Activated CD8-positive, alpha-beta T cell treated with anti-CD3 and anti-CD28 coated beads for 36 hours (primary cell): ENCODE measurements around the gene ATP2B1. TPM values are rescaled to one million over a fixed set of nuclear protein-coding genes. Genes with fewer than 3 reads are reported as not detected.
A peak's percentile ranks its signal among the peaks of the same experiment; 100 is the strongest.

ENCODE experiments used
- ATAC-seq: fragments of 200-7000 bp; cut with Tn5 transposase; one replicate; pipeline ENCODE4 v1.10.0; 2021; ENCODE audit warnings: mild to moderate bottlenecking, moderate library complexity
- CTCF ChIA-PET: fragments of 350-600 bp; sonication (Branson Sonifier 250); formaldehyde crosslinking; loops from one replicate; lab custom pipeline; 2021; ENCODE audit warnings: antibody characterized with exemption; lab: Charles Lee
- POLR2A ChIA-PET: fragments of 350-600 bp; sonication (Branson Sonifier 250); formaldehyde crosslinking; loops from one replicate; lab custom pipeline; 2021; ENCODE audit warnings: antibody characterized with exemption; lab: Charles Lee
- DNase-seq: peaks from one replicate; pipeline ENCODE4 v3.0.0-alpha.2; 2020
- H3K27ac Mint-ChIP-seq: one replicate; pipeline ENCODE4 v1.8.0; 2021; ENCODE audit warnings: mild to moderate bottlenecking, mixed read lengths
- H3K27me3 Mint-ChIP-seq: one replicate; pipeline ENCODE4 v1.8.0; 2021; ENCODE audit warnings: mixed read lengths
- H3K36me3 Mint-ChIP-seq: one replicate; pipeline ENCODE4 v1.8.0; 2021; ENCODE audit warnings: low read depth, mixed read lengths
- H3K4me1 Mint-ChIP-seq: one replicate; pipeline ENCODE4 v1.8.0; 2021; ENCODE audit warnings: low read depth, mixed read lengths
- H3K4me3 Mint-ChIP-seq: one replicate; pipeline ENCODE4 v1.8.0; 2021; ENCODE audit warnings: mild to moderate bottlenecking, moderate library complexity, mixed read lengths
- H3K9me3 Mint-ChIP-seq: one replicate; pipeline ENCODE4 v1.8.0; 2021; ENCODE audit warnings: mixed read lengths
- CTCF ChIP-seq: fragments of 200-600 bp; IDR thresholded peaks from one replicate; pipeline ENCODE4 v1.8.0; 2022; ENCODE audit warnings: antibody characterized with exemption, mild to moderate bottlenecking
- intact Hi-C: fragments of 100-400 bp; cut with micrococcal nuclease; formaldehyde crosslinking; loops from one replicate; pipeline ENCODE4 v1.10.0; 2022
- total RNA-seq, 2 experiments: library from RNA; stranded (reverse); gene quantifications; one replicate each; pipeline ENCODE4 v1.2.3, GENCODE V29; 2021

ATP2B1 gene
- total RNA-seq, 2 experiments from 2014 or later, result 20.8 to 26.2 TPM

- no peaks in the 10 kb centered on the region for H3K27me3 Mint-ChIP-seq
- H3K4me1 Mint-ChIP-seq, result peaks cover 23% of the 10 kb centered on the region
- peaks cover 20% of the 10 kb centered on the region for H3K36me3 Mint-ChIP-seq
- POLR2A ChIA-PET, result no interaction called here
- no peak overlapping the region for H3K4me3 Mint-ChIP-seq
- H3K9me3 Mint-ChIP-seq, result no peaks in the 10 kb centered on the region
- CTCF ChIA-PET, result no interaction called here
- DNase-seq (no peak), ATAC-seq (no peak)
- no peak overlapping the region for H3K27ac Mint-ChIP-seq
- intact Hi-C loops, result no loop called here
- no peak for TF ChIP-seq CTCF
Measured at GRCh38 chr12:89642959-89643358, 65.7 kb downstream of the ATP2B1 start.

- intact Hi-C loops, result no loop called here
- peaks cover 36% of the 10 kb centered on the region for H3K36me3 Mint-ChIP-seq
- no peaks in the 10 kb centered on the region for H3K27me3 Mint-ChIP-seq
- TF ChIP-seq CTCF, result no peak
- DNase-seq (no peak), ATAC-seq (no peak)
- peak overlapping the region; percentile 44 for H3K27ac Mint-ChIP-seq
- ChIA-PET CTCF (interaction anchor here (0.7 kb wide), 1 partner anchor 8 kb away, joined by 3 read pairs; no protein-coding TSS in a partner anchor), POLR2A (interaction anchor here (0.8 kb wide), 1 partner anchor 13 kb away, joined by 3 read pairs; no protein-coding TSS in a partner anchor)
- H3K9me3 Mint-ChIP-seq, result no peaks in the 10 kb centered on the region
- H3K4me3 Mint-ChIP-seq, result no peak overlapping the region
- H3K4me1 Mint-ChIP-seq, result peaks cover 12% of the 10 kb centered on the region
Measured at GRCh38 chr12:89636776-89637160, 71.9 kb downstream of the ATP2B1 start.

GRCh38 chr12:89636052-89636775 is 72.4 kb downstream of the ATP2B1 start:
- H3K4me1 Mint-ChIP-seq, result peaks cover 12% of the 10 kb centered on the region

GRCh38 chr12:89634508-89634907 is 74.1 kb downstream of the ATP2B1 start:
- Mint-ChIP-seq H3K27me3 (no peaks in the 10 kb centered on the region), H3K36me3 (peaks cover 43% of the 10 kb centered on the region), H3K9me3 (no peaks in the 10 kb centered on the region), H3K4me3 (no peak overlapping the region), H3K4me1 (peaks cover 12% of the 10 kb centered on the region), H3K27ac (no peak overlapping the region)
- TF ChIP-seq CTCF, result no peak
- no peak for ATAC-seq
- no peak for DNase-seq
- intact Hi-C loops, result no loop called here
- ChIA-PET POLR2A (no interaction called here), CTCF (interaction anchor here (1.0 to 2.9 kb wide), 2 partner anchors 10 to 91 kb away, joined by 3 to 6 read pairs; no protein-coding TSS in a partner anchor)

More at GRCh38 chr12:89636052-89636775, 72.4 kb downstream of the ATP2B1 start:
- ATAC-seq (no peak), DNase-seq (no peak)
- ChIA-PET POLR2A (no interaction called here), CTCF (no interaction called here)
- TF ChIP-seq CTCF, result no peak
- Mint-ChIP-seq H3K9me3 (no peaks in the 10 kb centered on the region), H3K36me3 (peaks cover 37% of the 10 kb centered on the region), H3K27me3 (no peaks in the 10 kb centered on the region), H3K4me3 (no peak overlapping the region), H3K27ac (peak overlapping the region; percentile 44)
- intact Hi-C loops, result no loop called here

- intact Hi-C loops, result no loop called here
- POLR2A ChIA-PET, result no interaction called here
- Mint-ChIP-seq H3K4me1 (peaks cover 10% of the 10 kb centered on the region), H3K36me3 (peaks cover 57% of the 10 kb centered on the region), H3K4me3 (no peak overlapping the region), H3K27me3 (no peaks in the 10 kb centered on the region), H3K27ac (no peak overlapping the region), H3K9me3 (no peaks in the 10 kb centered on the region)
- DNase-seq (no peak), ATAC-seq (no peak)
- CTCF ChIA-PET, result interaction anchor here (1.0 to 2.9 kb wide), 2 partner anchors 59 to 90 kb away, joined by 3 to 6 read pairs; no protein-coding TSS in a partner anchor
- TF ChIP-seq CTCF, result no peak
Measured at GRCh38 chr12:89632778-89633177, 75.9 kb downstream of the ATP2B1 start.
